GM21723 (cell line): Measurements from ENCODE around the gene IFI30.

ENCODE experiments used
- ATAC-seq: cut with Tn5 transposase; IDR thresholded peaks from one replicate; pipeline ENCODE4 v1.9.1; 2021; ENCODE audit warnings: mild to moderate bottlenecking, moderate library complexity; ENCODE audit not compliant: unreplicated experiment

The IFI30 gene

GRCh38 chr19:18170714-18171255 is 2.8 kb upstream of the IFI30 start:
- ATAC-seq: no peak

GRCh38 chr19:18171605-18172327 is 1.8 kb upstream of the IFI30 start:
- ATAC-seq: no peak

- ATAC-seq: no peak
These were observed 1.1 kb upstream of the IFI30 start for GRCh38 chr19:18172331-18173053.

- no peak for ATAC-seq
These were observed 500 bp upstream of the IFI30 start for GRCh38 chr19:18173054-18173571.

GRCh38 chr19:18174983-18175382 is 1.4 kb downstream of the IFI30 start:
- no peak for ATAC-seq

GRCh38 chr19:18176367-18177310 is 3.0 kb downstream of the IFI30 start:
- ATAC-seq: no peak

GRCh38 chr19:18179957-18180356 is 6.3 kb downstream of the IFI30 start:
- ATAC-seq: no peak

GRCh38 chr19:18183529-18183928 is 9.9 kb downstream of the IFI30 start:
- no peak for ATAC-seq

- ATAC-seq: no peak
These were observed 11.9 kb downstream of the IFI30 start for GRCh38 chr19:18185538-18185937.

GRCh38 chr19:18190278-18190677 is 16.7 kb downstream of the IFI30 start:
- ATAC-seq: no peak

- no peak for ATAC-seq
These were observed 18.0 kb downstream of the IFI30 start for GRCh38 chr19:18191640-18192062.

- ATAC-seq: peak; percentile 80
These were observed 19.2 kb downstream of the IFI30 start, which contains the start of gene MPV17L2 for GRCh38 chr19:18192673-18193387. TSS of gene MPV17L2 (plus strand) at chr19:18193218. CDS start at chr19:18193282, 64 bp downstream.

- no peak for ATAC-seq
These were observed 20.0 kb downstream of the IFI30 start for GRCh38 chr19:18193388-18194180.

- no peak for ATAC-seq
These were observed 20.5 kb downstream of the IFI30 start for GRCh38 chr19:18194181-18194530.

GRCh38 chr19:18194554-18195238 is 21.1 kb downstream of the IFI30 start:
- ATAC-seq: no peak

- no peak for ATAC-seq
These were observed 22.9 kb downstream of the IFI30 start for GRCh38 chr19:18196511-18196845.

GRCh38 chr19:18197306-18197705 is 23.7 kb downstream of the IFI30 start:
- ATAC-seq: no peak

GRCh38 chr19:18197941-18198340 is 24.3 kb downstream of the IFI30 start:
- ATAC-seq: no peak

GRCh38 chr19:18198374-18198773 is 24.8 kb downstream of the IFI30 start:
- ATAC-seq: no peak
